ENCODE results near the gene DYNC2H1. TPM values are rescaled to one million over a fixed set of nuclear protein-coding genes. Genes with fewer than 3 reads are reported as not detected.

The DYNC2H1 gene, protein sequence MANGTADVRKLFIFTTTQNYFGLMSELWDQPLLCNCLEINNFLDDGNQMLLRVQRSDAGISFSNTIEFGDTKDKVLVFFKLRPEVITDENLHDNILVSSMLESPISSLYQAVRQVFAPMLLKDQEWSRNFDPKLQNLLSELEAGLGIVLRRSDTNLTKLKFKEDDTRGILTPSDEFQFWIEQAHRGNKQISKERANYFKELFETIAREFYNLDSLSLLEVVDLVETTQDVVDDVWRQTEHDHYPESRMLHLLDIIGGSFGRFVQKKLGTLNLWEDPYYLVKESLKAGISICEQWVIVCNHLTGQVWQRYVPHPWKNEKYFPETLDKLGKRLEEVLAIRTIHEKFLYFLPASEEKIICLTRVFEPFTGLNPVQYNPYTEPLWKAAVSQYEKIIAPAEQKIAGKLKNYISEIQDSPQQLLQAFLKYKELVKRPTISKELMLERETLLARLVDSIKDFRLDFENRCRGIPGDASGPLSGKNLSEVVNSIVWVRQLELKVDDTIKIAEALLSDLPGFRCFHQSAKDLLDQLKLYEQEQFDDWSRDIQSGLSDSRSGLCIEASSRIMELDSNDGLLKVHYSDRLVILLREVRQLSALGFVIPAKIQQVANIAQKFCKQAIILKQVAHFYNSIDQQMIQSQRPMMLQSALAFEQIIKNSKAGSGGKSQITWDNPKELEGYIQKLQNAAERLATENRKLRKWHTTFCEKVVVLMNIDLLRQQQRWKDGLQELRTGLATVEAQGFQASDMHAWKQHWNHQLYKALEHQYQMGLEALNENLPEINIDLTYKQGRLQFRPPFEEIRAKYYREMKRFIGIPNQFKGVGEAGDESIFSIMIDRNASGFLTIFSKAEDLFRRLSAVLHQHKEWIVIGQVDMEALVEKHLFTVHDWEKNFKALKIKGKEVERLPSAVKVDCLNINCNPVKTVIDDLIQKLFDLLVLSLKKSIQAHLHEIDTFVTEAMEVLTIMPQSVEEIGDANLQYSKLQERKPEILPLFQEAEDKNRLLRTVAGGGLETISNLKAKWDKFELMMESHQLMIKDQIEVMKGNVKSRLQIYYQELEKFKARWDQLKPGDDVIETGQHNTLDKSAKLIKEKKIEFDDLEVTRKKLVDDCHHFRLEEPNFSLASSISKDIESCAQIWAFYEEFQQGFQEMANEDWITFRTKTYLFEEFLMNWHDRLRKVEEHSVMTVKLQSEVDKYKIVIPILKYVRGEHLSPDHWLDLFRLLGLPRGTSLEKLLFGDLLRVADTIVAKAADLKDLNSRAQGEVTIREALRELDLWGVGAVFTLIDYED (N-terminal part only)
- 0.96 and 1.2 TPM in 2 replicates for total RNA-seq

DNA sequence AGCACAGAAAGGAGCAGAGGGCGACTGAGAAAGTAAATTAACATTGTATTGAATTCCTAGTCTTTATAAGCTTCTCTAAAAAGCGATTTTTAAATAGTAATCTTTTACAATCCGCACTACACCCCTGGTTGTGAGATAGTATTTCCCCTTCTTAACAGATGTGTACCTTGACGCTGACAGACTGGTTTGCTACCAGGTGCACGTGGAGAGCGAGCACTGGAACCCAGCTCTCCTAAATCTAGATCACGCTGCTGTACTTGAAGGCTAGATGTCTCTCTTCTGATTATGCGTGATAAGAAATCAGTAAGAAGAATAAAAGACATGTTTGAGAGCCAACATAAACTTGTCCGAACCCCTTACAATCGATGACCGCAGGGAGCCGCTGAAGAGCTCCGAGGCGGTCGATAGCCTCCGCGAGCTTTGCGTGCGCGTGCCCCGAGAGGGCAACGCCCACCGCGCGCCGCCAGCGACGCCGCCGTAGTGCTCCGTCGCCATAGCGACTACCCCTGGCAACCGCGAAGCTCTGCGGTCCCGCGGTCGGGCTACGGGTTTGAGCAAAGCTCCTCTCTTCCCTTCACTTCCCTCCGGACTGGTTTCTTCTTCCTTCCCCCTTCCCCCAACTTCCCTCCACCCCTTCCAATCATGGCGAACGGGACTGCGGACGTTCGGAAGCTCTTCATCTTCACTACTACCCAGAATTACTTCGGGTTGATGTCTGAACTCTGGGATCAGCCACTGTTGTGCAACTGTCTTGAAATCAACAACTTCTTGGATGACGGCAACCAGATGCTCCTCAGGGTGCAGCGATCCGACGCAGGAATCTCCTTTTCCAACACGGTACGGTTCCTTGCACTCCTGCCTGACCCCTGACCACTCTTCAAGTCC is at the start of gene DYNC2H1:
TSS of gene DYNC2H1 (plus strand) at position 494 of the 885 bp plus-strand sequence. CDS start at position 643, 149 bp downstream.
- intact Hi-C loops (cut with micrococcal nuclease) = loop anchor here (1.0 to 10.0 kb wide), 10 partner anchors 17 to 1596 kb away; partner anchors contain the start of genes BIRC2, BIRC3, CEP126 and DCUN1D5

DNA sequence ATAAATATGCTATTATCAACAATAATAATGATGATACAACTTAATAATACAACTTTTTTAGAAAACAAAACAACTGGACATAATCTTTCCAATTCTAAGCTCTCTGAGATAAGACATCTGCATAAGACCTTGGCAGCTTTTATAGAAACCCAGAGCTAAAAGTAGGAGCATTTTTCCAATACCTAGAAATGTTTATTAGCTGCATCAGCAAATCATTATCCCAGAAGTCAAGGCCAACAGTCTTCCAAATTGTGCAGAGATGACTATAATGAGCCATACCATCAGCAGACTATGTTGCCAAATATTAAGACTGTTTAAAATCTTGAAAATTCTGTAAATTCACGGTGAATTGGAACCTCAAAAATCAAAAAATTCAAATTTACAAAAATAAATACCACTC is 47.6 kb upstream of the DYNC2H1 start:
- intact Hi-C loops (cut with micrococcal nuclease) = no loop called here

DNA sequence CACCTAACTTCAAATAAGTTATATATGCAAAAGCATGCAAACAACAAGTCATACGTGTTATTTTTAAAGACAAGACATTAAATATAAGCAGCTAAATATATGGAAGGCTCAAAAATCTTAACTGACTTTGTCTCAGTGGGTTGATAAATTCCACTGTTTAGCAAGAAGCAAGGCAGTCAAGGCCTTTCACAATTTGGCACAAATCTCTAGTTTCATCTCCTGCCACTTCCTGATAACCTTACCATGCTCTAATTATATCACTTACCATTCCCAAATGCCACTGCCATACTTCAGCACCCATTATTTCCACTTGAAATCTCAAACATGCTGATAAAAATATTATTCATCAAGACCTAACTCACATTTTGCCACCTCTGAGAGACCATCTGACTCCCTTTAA is 42.1 kb upstream of the DYNC2H1 start:
- intact Hi-C loops (cut with micrococcal nuclease) = no loop called here

DNA sequence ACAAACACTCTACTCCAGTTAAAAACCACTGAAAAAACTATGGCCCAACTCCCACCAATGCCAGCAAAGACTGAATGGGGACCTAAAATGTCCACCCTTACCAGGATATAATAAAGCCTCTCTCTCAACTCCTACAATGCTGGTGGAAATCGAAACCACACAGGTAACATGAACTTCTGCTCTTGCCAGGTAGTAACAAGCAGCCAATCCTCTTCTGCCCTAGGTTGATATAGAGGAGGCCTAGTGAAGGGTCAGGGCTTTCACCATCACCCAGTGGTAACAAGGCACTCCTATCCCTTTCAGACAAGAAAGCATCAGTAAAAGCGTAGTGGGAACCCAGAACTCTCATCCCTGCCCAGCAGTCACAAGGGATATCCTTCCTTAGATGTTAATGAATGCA is 39.9 kb upstream of the DYNC2H1 start:
- intact Hi-C loops (cut with micrococcal nuclease) = loop anchor here (2.0 kb wide), 1 partner anchor 13 kb away; no protein-coding TSS in a partner anchor

DNA sequence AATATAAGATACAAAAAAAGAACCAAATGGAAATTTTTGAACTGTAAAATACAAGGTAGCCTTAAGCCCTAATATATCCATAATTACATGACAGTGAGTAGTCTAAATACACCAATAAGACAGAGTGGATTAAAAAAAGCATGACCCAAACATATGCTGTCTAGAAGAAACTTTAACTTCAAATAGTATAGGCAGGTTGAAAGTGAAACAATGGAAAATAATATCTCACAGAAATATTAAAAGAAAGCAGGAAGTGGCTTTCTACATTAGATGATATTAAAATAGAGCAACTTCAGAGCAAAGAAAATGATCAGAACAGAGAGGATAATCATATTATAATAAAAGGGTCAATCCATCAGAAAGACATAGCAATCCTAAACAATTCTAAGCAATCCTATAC is 39.1 kb upstream of the DYNC2H1 start:
- intact Hi-C loops (cut with micrococcal nuclease) = loop anchor here (1.0 kb wide), 1 partner anchor 21 kb away; no protein-coding TSS in a partner anchor

DNA sequence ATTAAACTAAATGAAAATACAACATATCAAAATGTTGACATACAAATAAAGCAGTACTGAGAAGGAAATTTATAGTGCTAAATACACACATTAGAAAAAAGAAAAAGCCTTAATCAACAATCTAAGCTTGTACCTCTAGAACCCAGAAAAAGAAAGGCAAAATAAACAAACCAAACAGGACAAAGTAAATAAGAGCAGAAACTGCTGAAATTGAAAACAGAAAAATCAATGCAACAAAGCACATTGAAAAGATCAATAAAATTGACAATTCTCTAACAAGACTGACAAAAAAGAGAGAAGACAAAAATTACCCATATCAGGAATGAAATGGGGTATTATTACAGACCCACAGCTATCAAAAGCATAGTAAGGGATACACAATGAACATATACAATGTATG is 38.2 kb upstream of the DYNC2H1 start:
- intact Hi-C loops (cut with micrococcal nuclease) = no loop called here

DNA sequence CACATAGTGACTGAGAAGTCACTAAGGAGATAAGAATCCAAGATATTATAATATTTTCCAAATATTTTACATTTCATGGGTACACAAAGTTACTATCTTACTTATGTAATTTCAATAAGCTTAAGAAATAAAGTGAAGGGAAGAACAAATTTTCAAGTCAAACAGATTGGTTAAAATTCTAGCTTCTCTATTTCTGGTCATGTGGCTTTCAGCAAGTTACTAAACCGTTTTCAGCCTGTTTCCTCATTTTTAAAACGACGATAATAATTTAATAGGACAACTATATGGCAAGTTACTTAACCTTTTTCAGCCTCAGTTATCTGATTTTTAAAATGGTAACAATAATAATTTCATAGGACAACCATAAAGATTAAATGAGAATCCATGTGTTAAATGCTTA is 32.9 kb upstream of the DYNC2H1 start:
- intact Hi-C loops (cut with micrococcal nuclease) = no loop called here

DNA sequence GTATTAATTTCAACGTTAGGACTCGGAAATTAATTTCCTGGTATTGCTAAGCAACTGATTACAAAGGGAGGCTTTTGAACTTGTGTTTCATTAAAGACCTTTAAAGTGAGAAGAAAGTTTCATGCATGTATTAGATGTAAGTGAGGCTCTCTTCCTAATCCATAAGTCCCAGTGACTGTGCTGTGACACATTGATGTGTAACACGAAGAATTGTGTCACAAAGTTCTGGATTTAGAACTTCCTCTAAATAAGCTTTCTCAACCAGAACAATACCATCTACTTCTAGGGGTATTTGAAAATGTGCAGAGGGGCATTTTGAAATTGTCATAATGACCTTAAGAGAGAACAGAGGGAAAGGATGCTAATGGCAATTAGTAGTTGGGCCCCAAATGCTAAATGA is 31.7 kb upstream of the DYNC2H1 start:
- intact Hi-C loops (cut with micrococcal nuclease) = no loop called here

DNA sequence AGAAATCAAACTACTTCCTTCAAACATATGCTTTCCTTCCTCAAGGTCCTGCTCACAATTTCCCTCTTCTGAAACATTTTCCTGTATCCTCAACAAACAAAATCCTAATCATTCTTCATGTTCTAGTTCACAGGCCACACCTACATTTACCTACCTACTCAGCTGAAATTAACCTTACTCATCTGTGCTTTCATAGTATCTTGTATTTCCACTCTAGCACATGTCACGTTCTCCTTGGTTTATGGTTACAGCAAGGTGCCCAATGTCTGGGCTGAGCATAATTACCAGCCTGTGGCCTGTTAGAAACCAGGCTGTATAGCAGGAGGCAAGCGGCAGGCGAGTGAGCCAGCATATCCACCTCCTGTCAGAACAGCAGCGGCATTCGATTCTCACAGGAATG is 30.5 kb upstream of the DYNC2H1 start:
- intact Hi-C loops (cut with micrococcal nuclease) = no loop called here

DNA sequence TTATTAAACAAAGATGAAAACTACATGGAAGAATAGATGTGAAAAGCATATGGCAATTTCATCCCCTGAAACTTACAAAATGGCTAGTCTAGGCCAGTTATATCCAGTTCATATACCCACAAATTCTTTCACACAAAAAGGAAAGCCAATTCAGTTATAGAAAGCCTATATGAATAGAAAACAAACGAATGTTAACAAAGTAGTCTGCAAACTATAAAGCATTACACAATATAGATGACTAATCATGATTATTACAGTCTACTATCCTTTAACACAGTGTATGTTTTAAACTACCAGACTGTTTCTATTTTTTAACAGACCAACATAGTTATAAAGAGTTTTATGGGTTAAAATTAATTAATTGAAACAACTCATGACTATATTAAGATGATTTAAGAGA is 29.4 kb upstream of the DYNC2H1 start:
- intact Hi-C loops (cut with micrococcal nuclease) = no loop called here

DNA sequence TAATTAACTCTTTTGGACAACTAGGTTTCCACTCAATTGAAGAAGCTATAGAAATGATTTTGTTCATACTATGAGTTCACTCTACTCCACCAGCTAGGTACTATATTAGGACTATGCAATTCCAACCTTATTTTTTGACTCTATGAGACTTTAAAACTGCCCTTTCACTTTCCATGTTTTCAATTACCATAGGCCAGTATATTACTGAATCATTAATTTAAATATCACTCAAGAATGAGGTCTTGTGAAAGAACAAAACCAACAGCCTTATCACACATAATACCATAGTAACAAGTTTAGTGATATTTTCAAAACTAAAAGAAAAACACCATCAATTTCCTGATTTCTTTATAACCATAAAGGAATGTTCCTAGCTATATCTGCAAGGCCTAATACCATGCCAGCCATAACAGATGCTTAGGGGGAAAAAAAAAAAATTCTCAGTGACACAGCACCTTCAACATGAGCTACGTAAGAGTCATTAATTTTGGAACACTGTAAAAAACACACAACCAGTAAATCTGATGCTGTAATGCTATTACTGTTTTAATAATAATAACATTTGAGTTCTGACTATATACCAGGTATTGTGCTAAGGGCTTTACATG is 23.4 kb upstream of the DYNC2H1 start:
- intact Hi-C loops (cut with micrococcal nuclease) = no loop called here

DNA sequence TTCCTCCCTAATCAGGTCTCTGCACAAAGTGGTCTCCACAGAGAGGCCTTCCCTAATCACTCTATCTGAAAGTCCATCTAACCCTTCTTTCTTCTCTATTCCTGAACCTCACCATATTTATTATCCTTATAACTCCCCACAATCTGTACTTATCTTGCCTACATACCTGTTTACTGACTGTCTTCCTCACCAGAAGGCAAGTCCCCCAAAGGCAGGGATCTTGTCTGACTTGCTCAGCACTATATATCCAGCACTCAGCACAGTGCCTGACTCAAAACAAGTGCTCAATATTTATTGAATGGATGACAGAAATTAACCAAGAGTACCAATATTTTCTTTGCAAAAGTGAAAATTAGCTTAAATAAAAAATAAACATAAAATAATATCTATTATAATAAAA is 22.8 kb upstream of the DYNC2H1 start:
- intact Hi-C loops (cut with micrococcal nuclease) = no loop called here

DNA sequence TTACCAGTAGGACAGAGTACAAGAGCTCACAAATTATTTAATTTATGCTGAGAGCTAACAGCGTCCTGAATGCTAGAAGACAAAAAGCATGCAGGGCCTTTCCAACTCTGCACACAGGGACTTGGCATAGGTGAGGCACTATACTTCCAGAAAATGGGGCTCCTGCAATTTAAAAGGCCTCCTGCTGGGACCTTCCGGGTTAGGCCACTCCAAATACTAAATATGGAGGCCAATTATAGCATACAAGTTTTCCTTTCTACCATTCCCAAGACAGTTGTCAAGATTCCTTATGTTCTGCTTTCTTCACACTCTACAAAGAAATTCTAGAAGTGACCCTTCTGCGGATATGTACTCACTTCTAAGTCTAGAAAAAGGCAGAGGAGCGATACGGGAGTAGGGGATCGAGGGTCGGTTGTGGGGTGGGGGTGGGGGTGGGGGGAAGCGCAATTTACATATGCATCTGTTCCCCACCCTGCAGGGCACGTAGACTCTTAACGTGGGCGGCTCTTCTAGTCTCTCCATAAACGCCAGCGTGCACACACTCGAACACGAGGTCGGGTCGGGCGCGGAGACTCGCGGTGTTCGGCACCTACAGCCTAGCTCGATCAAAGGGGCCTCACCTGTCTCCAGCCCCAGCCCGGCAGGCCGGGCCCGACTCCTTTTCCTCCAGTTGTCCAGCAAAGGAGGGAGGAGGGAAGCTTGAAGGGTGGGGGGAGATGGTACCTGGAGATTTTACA is 18.0 kb upstream of the DYNC2H1 start:
- intact Hi-C loops (cut with micrococcal nuclease) = loop anchor here (1.0 to 2.0 kb wide), 3 partner anchors 21 to 55 kb away; no protein-coding TSS in a partner anchor

DNA sequence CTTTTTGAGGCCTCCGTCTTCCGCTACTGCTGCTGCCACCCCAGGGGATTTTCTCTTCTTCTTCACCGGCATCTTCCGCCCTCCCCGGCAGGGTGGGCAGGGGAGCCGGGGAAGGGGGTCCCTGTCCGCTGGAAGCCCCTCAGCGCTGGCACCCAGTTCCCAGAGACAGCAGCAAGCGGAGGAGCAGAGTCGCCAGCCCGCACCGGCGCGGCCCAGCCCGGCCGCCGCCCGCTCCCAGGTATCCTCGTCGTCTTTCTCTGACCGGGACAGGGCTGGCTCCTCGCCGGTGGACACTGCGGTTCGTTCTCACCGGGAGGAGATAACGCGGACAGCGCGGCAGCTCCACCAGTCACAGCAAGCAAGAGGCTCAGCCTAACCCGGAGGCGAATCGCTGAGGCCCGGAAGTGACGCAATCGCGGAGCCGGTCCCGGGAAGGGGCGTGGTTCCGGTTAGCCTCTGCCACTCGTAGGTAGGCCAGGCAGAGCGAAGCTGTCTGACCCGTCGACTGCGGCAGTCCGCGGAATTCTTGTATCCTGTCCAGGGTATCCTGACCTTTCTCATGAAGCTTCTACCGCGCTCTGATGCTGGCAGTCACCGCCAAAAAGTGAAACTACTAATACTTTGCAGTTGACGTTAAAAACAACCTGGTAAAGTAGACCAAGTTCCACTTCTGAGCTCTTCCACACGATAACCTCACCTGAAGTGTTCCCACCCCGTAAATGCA is 17.3 kb upstream of the DYNC2H1 start, which contains the start of gene DCUN1D5:
TSS of gene DCUN1D5 (minus strand) at position 360 of the 724 bp plus-strand sequence. CDS start at position 72, 288 bp downstream.
- intact Hi-C loops (cut with micrococcal nuclease) = loop anchor here (1.0 to 2.0 kb wide), 5 partner anchors 17 to 775 kb away; partner anchors contain the start of genes BIRC3 and DYNC2H1

DNA sequence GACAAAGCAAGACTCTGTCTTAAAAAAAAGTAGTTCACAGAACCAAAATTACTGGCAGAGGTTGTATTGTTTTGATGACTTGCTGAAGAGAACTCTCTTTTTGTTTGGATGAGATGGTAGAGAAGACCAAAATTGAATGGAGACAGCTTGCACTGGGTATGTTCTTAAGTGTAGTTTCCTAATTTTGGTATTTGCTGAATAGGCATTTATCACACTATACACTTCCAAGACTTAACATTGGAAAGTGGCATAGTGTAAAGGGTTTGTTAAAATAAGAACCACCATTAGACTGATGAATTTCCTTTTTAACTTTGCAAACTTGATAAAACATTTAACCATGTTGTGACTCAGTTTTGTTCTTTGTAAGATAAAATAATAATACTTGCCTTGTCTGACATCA is 11.9 kb upstream of the DYNC2H1 start:
- intact Hi-C loops (cut with micrococcal nuclease) = no loop called here

DNA sequence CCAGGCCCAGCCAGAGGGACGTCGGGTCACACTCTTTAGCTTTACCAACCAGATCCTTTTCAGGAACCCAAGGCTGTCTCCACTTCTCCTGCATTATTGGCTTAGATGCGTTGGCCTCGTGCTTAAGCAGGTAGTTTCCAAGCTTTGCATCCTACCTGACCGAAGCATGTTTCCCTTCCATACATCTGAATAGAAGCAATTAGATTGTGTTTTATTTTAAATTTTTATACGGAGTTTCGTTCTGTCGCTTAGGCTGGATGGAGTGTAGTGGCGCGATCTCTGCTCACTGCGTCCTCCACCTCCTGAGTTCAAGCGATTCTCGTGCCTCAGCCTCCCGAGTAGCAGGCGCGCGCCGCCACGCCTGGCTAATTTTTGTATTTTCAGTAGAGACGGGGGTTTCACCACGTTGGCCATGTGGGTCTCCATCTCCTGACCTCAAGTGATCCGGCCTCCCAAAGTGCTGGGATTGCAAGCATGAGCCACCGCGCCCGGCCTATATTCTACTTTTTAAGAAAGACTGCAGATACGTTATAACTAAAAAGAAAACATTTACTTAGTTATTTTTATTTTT is 677 bp downstream of the DYNC2H1 start:
- intact Hi-C loops (cut with micrococcal nuclease) = loop anchor here (1.0 to 10.0 kb wide), 10 partner anchors 18 to 1595 kb away; partner anchors contain the start of genes BIRC2, BIRC3, CEP126 and DCUN1D5

DNA sequence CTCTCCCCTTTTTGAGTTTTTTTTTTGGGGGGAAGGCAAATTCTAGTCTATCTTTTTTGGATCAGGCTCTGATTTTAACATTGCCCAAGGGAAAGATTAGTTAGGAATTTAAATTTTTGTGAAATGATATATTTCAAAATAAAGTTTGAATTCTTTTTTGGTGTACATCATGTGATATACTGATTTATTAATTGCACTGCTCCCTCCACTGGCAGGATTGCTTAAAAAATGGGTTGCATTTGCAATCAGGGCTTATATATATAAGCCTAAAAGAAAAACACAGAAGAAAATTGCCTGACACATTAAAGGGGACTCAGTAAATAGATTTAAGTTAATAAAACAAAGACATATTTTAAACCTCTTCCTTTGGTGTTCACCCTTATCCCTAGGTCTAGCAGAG is 1.2 kb downstream of the DYNC2H1 start:
- intact Hi-C loops (cut with micrococcal nuclease) = no loop called here

DNA sequence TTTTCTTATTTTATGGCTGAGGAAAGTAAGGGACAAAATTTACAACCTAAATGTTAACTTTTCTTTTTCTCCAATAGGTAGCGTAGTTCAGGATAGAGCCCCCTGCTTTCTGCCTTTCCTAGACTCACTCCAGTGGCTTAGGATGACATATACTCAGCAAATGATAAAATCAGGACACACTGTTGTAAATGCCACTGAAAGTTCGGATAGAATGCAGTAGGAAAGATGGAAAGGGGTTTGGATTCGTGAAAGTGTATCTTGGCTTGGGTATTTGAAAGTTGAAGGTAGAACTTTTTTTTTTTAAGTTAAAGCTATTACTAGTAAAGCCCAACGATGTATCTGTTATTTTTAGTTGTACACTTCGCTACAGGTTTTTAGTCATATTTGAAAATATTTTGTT is 2.2 kb downstream of the DYNC2H1 start:
- intact Hi-C loops (cut with micrococcal nuclease) = no loop called here

Measured in T-helper 1 cell treated with Interleukin-12 subunit alpha and Interleukin-12 subunit beta and Interleukin-4 antibody, amounts not matched to agents 30 ng/mL and 1 ng/mL, for 36 hours (primary cell).